GM12874 (cell line): ENCODE data around the gene ASB2.

Experiments
- TF ChIP-seq, protein P1 (sequence below): IDR thresholded peaks from 2 replicates; pipeline ENCODE4 v1.5.1; 2011; ENCODE audit warnings: low read depth, mild to moderate bottlenecking, control low read depth, low read length, moderate library complexity; ENCODE audit not compliant: insufficient read depth

The ASB2 gene

DNA sequence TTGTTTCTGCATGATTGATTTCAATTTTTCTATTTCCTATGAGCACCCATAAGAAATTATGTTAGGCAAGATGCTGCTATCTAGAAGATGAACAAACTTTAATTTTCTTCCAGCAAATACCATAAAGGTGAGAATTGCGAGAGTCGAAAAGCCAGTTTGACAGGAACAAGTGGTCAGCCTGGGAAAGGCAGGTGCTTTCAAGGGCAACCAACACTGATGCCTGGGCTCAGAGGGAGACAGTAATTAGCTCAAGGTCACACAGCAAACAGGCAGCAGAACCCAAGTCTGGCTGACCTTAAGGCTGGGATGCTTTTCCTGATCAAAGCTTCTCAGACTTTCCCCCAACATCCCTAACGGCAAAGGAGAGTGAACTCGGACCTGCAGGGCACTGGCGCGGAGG lies 43.0 kb upstream of the ASB2 start:
- TF ChIP-seq, protein P1, sequence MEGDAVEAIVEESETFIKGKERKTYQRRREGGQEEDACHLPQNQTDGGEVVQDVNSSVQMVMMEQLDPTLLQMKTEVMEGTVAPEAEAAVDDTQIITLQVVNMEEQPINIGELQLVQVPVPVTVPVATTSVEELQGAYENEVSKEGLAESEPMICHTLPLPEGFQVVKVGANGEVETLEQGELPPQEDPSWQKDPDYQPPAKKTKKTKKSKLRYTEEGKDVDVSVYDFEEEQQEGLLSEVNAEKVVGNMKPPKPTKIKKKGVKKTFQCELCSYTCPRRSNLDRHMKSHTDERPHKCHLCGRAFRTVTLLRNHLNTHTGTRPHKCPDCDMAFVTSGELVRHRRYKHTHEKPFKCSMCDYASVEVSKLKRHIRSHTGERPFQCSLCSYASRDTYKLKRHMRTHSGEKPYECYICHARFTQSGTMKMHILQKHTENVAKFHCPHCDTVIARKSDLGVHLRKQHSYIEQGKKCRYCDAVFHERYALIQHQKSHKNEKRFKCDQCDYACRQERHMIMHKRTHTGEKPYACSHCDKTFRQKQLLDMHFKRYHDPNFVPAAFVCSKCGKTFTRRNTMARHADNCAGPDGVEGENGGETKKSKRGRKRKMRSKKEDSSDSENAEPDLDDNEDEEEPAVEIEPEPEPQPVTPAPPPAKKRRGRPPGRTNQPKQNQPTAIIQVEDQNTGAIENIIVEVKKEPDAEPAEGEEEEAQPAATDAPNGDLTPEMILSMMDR, result no peak

DNA sequence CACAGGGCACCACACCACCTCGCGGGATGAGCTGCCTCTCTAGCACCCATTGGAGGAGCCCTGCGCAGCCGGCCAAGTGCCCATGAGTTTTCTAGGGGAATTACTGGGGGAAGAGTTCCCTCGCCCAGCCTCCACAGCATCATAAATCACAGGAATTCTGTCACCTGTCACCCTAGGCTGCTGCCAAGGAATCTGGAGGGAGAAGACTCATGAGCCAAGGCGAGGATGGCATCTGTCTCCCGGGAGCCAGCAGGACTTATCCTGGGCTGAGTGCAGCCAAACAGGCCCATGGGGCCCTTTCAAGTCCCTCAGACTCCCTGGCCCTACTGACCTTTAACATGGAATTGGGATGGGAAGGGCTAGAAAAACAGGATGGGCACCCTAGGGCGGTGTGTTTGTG lies 41.9 kb upstream of the ASB2 start:
- TF ChIP-seq, protein P1, result no peak

GRCh38 chr14:94016446-94016976 lies 40.1 kb upstream of the ASB2 start:
- TF ChIP-seq, protein P1, result no peak

DNA sequence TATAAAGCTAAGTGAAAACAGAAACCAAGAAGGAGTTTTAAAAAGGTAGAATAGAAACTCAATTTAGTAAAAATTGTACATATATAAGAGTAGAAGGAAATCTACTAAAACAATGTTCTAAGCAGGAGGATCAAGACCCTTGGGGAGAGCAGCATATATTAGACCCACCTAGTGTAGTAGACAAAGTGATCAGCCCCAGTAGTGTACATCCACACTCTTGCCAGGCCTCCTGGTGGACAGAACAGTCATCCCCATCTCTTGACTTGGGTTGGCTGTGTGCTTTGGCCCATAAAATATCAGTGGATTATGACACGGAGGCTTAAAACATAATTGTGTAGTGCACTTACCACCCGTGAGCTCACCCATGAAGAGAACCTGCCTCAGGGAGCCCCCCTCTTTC lies 38.9 kb upstream of the ASB2 start:
- TF ChIP-seq, protein P1, result 0 out of 2 replicates have a peak, but pooled peaks have one; percentile 10

- TF ChIP-seq, protein P1, result no peak
These were observed 38.0 kb upstream of the ASB2 start for GRCh38 chr14:94014382-94014781.

DNA sequence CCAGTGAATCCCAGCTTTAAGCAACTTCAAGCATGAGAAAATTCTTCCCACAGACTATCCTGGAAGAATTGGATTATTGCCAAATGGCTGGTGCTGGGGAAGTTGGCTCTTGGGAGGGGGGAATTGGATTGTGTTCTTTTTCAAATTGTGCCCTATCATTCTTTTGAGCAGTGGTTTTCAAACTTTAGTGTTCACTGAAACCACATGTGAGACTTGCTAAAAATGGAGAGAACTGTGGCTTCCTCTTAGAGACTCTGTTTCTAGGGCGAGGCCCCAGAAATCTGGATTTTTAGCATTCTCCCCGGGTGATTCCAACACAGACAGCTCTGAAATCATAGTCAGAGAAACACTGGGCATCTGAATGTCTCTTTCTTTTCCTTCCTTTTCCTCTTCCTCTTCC lies 35.4 kb upstream of the ASB2 start:
- TF ChIP-seq, protein P1, result no peak

DNA sequence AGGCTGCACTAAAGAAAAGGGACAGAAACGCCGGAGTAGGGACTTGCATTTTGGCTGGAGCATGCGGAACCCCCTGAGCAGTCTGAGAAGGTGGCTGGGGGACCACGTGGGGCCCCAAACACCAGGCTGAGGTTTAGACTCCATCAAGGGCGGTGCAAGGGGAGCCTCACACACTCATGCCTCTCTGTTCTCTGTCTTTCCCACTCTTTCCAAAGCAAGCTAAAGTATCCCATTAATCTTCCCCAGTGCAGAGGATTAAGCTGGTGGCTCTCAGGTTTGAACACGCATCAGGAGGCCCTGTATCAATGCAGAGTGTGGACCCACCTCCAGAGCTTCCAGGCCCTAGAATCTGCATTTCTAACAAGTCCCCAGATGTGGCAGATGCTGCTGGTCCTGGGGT lies 34.3 kb upstream of the ASB2 start:
- TF ChIP-seq, protein P1, result no peak
